ENCODE results near the gene METTL1. TPM values are rescaled to one million over a fixed set of nuclear protein-coding genes. Genes with fewer than 3 reads are reported as not detected.

METTL1 gene
- total RNA-seq, 1 experiment from 2014 or later: 37.8 TPM

GRCh38 chr12:57751788-57752667 lies 19.9 kb downstream of the METTL1 start, which contains the start of gene CDK4:
Gene CDK4 (minus strand): TSS chr12:57752310. CDS start chr12:57751717, 593 bp downstream.
- H3K36me3 ChIP-seq (ENCODE audit: control insufficient read depth, insufficient read depth, low read length): peaks cover 3% of the 10 kb centered on the region; the same call in 1 of the 2 replicates
- ChIA-PET POLR2A (interaction anchor here (0.8 kb wide), 1 partner anchor 20 kb away, joined by 5 read pairs; the partner anchor contains the start of genes EEF1AKMT3 and METTL1), CTCF (interaction anchor here (0.6 to 1.1 kb wide), 3 partner anchors 20 to 149 kb away, joined by 3 to 7 read pairs (median 4); partner anchors contain the start of genes CTDSP2, EEF1AKMT3 and METTL1)
- no peaks in the 10 kb centered on the region for H3K27me3 ChIP-seq (replicated peaks; ENCODE audit: control insufficient read depth, insufficient read depth, low read length)
- Mint-ChIP-seq H3K9me3 (ENCODE audit: unreplicated experiment) (no peaks in the 10 kb centered on the region), H3K4me3 (ENCODE audit: unreplicated experiment) (peak within 1 kb of the TSS; percentile 99), H3K27me3 (ENCODE audit: insufficient read depth, unreplicated experiment) (no peaks in the 10 kb centered on the region), H3K27ac (ENCODE audit: unreplicated experiment) (peak within 1 kb of the TSS; percentile 99), H3K36me3 (ENCODE audit: insufficient read depth, unreplicated experiment) (peaks cover 63% of the 10 kb centered on the region), H3K4me1 (ENCODE audit: low read depth, unreplicated experiment) (peaks cover 27% of the 10 kb centered on the region)
- H3K4me3 ChIP-seq (ENCODE audit: low read depth, low read length): peak within 1 kb of the TSS; percentile 83
- no peak for TF ChIP-seq CTCF (IDR thresholded peaks at IDR 0.05; ENCODE audit: insufficient read depth in 1 of 2, low read depth in 1 of 2, low read length in 1 of 2, severe bottlenecking in 1 of 2, unreplicated experiment in 1 of 2)
- TSS peak; percentile 69 for BruUV-seq (replicated peaks)
- H3K9me3 ChIP-seq: no peaks in the 10 kb centered on the region
- H3K4me1 ChIP-seq: peaks cover 16% of the 10 kb centered on the region; the same call in 1 of the 2 replicates
- intact Hi-C loops (cut with micrococcal nuclease; ENCODE audit: unreplicated experiment): loop anchor here (2.0 kb wide), 1 partner anchor 15 kb away; the partner anchor contains the start of gene CYP27B1
- peak; percentile 99 to 100 for DNase-seq

DNA sequence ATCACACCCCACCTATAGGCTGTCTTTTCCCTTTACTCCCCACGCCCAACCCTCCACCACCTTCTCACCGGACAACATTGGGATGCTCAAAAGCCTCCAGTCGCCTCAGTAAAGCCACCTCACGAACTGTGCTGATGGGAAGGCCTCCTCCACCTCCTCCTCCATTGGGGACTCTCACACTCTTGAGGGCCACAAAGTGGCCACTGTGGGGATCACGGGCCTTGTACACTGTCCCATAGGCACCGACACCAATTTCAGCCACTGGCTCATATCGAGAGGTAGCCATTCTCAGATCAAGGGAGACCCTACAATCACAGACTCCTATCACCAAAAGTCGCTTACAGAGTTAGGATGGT lies 20.5 kb downstream of the METTL1 start:
- H3K27me3 Mint-ChIP-seq (ENCODE audit: insufficient read depth, unreplicated experiment): no peaks in the 10 kb centered on the region
- H3K27ac Mint-ChIP-seq (ENCODE audit: unreplicated experiment): peak overlapping the region; percentile 99
- peaks cover 25% of the 10 kb centered on the region for H3K4me1 Mint-ChIP-seq (ENCODE audit: low read depth, unreplicated experiment)
- Histone ChIP-seq H3K4me1 (peaks cover 14% of the 10 kb centered on the region), H3K4me3 (ENCODE audit: low read depth, low read length) (peak overlapping the region; percentile 83), H3K27me3 (replicated peaks; ENCODE audit: control insufficient read depth, insufficient read depth, low read length) (no peaks in the 10 kb centered on the region), H3K36me3 (ENCODE audit: control insufficient read depth, insufficient read depth, low read length) (peaks cover 3% of the 10 kb centered on the region; the same call in 1 of the 2 replicates), H3K9me3 (no peaks in the 10 kb centered on the region)
- no TSS peak for BruUV-seq (replicated peaks)
- CTCF ChIA-PET: interaction anchor here (0.6 to 1.1 kb wide), 2 partner anchors 21 to 149 kb away, joined by 3 to 7 read pairs; partner anchors contain the start of genes EEF1AKMT3 and METTL1
- H3K36me3 Mint-ChIP-seq (ENCODE audit: insufficient read depth, unreplicated experiment): peaks cover 69% of the 10 kb centered on the region
- TF ChIP-seq CTCF (IDR thresholded peaks at IDR 0.05; ENCODE audit: insufficient read depth in 1 of 2, low read depth in 1 of 2, low read length in 1 of 2, severe bottlenecking in 1 of 2, unreplicated experiment in 1 of 2): no peak
- no peaks in the 10 kb centered on the region for H3K9me3 Mint-ChIP-seq (ENCODE audit: unreplicated experiment)
- no peak for DNase-seq
- intact Hi-C loops (cut with micrococcal nuclease; ENCODE audit: unreplicated experiment): no loop called here
- POLR2A ChIA-PET: interaction anchor here (0.8 kb wide), 1 partner anchor 21 kb away, joined by 5 read pairs; the partner anchor contains the start of genes EEF1AKMT3 and METTL1
- peak overlapping the region; percentile 99 for H3K4me3 Mint-ChIP-seq (ENCODE audit: unreplicated experiment)

Data from Caco-2 (cell line).